Mucosa of rectum (tissue), 2 donors: ENCODE data around the gene XPO6.
A peak's percentile ranks its signal among the peaks of the same experiment; 100 is the strongest.
"Not testable (repeated sequence)": the region's sequence is repeated elsewhere in the genome, so short reads cannot be mapped to it uniquely, and the experiment has no call there.

Experiments used
- H3K27ac ChIP-seq, 2 donors: one replicate each; pipeline ENCODE4 v1.7.0; 2013; ENCODE audit warnings: inconsistent platforms in 2 of 2, low read depth in 2 of 2, low read length in 2 of 2
- H3K27me3 ChIP-seq, 2 donors: one replicate each; pipeline ENCODE4 v1.7.0; 2013; ENCODE audit warnings: low read length in 2 of 2; ENCODE audit not compliant: control insufficient read depth in 2 of 2, insufficient read depth in 2 of 2
- H3K36me3 ChIP-seq, 2 donors: one replicate each; pipeline ENCODE4 v1.7.0; 2013; ENCODE audit warnings: low read length in 2 of 2; ENCODE audit not compliant: control insufficient read depth in 2 of 2, insufficient read depth in 2 of 2
- H3K4me1 ChIP-seq, 2 donors: one replicate each; pipeline ENCODE4 v1.7.0; 2013; ENCODE audit warnings: low read length in 2 of 2, mild to moderate bottlenecking in 1 of 2; ENCODE audit not compliant: control insufficient read depth in 2 of 2, insufficient read depth in 2 of 2
- H3K4me3 ChIP-seq, 2 donors: one replicate each; pipeline ENCODE4 v1.7.0; 2013; ENCODE audit warnings: low read length in 2 of 2
- H3K9ac ChIP-seq, 2 donors: one replicate each; pipeline ENCODE4 v1.7.0; 2013; ENCODE audit warnings: low read length in 2 of 2, low read depth in 1 of 2, mild to moderate bottlenecking in 1 of 2
- H3K9me3 ChIP-seq, 2 donors: one replicate each; pipeline ENCODE4 v1.7.0; 2013; ENCODE audit warnings: low read length in 2 of 2; ENCODE audit not compliant: control insufficient read depth in 2 of 2
- donor health status: healthy.
- donor health status: Normal muscosa, but diverticular disease.

Gene XPO6

DNA sequence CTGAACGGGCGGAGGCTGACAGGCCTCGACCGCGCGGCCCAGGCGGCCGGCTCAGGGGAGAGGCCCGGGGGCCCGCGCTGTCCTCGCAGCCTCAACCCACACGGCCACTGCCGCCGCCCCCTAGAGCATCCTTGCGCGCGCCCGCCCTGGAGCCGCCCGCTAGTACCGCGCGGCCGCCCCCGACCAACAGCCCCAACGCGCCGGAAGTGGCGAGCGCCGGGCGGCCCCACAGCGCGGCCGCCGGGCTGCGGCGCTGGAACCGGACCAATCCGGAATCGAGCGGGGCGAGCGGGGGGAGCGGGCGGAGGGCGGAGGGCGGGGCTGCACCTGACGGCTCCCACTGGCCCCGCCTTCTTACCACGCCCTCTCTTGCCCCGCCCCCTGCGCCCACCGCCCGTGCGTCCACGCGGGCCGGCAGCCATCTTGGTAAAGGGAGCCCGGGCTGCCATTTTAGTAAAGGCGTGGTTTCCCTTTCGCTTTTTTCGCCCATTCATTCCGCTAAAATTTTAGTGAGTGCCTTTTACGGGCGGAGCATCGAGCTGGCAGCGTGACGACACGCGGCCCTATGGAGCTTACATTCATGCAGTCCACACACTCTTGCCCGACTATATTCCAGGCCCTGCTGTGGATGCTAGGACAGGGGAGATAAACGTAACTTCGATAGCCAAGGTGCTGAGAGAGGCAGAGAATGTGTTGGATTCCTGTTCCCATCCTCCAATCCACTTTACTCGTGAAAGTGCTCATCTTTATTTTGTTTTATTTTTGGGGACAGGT lies at the start of gene XPO6:
XPO6 (minus strand) TSS at position 208 of the 774 bp plus-strand sequence. CDS start 597 bp downstream, outside the sequence.
- Histone ChIP-seq H3K36me3 (peaks cover 5 to 9% of the 10 kb centered on the region in 2 donors), H3K4me1 (peaks cover 10 to 11% of the 10 kb centered on the region in 2 donors), H3K9me3 (no peaks in the 10 kb centered on the region), H3K9ac (peak within 1 kb of the TSS; percentile 27 to 84), H3K4me3 (peak within 1 kb of the TSS; percentile 80 to 92), H3K27me3 (no peaks in the 10 kb centered on the region), H3K27ac (peak within 1 kb of the TSS; percentile 75 to 81)

GRCh38 chr16:28260193-28260592 lies 48.4 kb upstream of the XPO6 start:
- peaks cover 5 to 14% of the 10 kb centered on the region in 2 donors for H3K27me3 ChIP-seq
- H3K4me3 ChIP-seq: no peak overlapping the region
- no peaks in the 10 kb centered on the region for H3K4me1 ChIP-seq
- no peaks in the 10 kb centered on the region for H3K9me3 ChIP-seq
- no peak overlapping the region for H3K9ac ChIP-seq
- no peaks in the 10 kb centered on the region for H3K36me3 ChIP-seq
- no peak overlapping the region for H3K27ac ChIP-seq

- H3K4me1 ChIP-seq: no peaks in the 10 kb centered on the region
- no peaks in the 10 kb centered on the region for H3K9me3 ChIP-seq
- H3K9ac ChIP-seq: no peak overlapping the region
- no peak overlapping the region for H3K27ac ChIP-seq
- no peak overlapping the region for H3K4me3 ChIP-seq
- no peaks in the 10 kb centered on the region for H3K36me3 ChIP-seq
- H3K27me3 ChIP-seq: peaks cover 5 to 14% of the 10 kb centered on the region in 2 donors
These were observed 48.0 kb upstream of the XPO6 start for GRCh38 chr16:28259781-28260150.

DNA sequence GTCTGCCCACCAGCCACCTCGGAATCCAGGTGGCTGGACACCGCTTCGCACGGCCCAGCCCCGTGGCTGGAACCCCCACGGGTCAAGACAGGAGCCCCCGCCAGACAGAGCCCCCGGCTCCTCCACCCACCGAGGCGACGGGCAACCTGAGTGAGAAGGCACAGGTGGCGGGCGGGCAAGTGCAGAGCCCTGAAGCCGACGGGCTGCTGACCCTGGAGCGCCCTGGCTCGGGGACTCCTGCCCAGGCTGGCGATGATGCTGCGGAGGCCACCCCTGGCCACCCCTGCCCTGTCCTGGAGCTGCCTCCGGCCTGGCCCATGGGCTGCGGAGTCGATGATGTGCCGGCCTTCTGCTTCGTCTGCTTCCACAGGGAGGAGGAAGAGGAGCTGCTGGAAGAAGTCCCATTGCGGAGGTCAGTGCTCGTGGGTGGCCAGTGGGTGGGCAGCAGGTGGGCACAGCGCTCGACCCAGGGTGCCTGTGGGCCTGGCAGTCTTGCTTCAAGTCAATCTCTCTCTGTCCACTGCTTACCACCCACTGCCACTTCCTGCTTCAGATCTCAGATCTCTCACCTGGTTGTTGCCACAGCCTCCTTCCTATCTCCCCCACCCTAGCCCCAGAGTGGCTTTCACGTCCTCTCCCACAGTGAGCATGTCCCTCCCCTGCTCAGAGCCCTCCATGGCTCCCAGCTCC lies 47.5 kb upstream of the XPO6 start:
- H3K9ac ChIP-seq: no peak overlapping the region
- H3K27me3 ChIP-seq: peaks cover 5 to 14% of the 10 kb centered on the region in 2 donors
- no peak overlapping the region for H3K4me3 ChIP-seq
- no peak overlapping the region for H3K27ac ChIP-seq
- no peaks in the 10 kb centered on the region for H3K9me3 ChIP-seq
- no peaks in the 10 kb centered on the region for H3K36me3 ChIP-seq
- H3K4me1 ChIP-seq: no peaks in the 10 kb centered on the region

DNA sequence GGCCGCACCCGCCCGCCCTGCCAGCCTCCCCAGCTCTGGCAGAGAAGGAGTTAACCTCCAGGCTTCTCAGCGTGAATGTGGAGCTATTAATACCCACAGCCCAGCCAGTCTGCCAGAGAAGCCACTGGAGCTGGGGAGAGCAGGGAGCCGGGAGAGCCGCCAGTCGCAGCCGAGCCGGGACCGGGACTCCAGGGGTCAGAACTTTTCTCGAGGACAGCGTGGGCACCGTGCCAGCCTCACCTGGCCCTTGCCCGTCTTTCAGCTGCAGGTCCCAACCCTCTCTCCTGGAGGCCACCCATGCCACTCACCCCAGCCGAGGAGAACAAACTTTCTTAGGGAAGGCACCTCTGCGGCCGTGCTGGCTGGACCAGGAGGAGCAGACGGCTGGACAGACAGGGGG lies 46.8 kb upstream of the XPO6 start:
- no peaks in the 10 kb centered on the region for H3K4me1 ChIP-seq
- no peaks in the 10 kb centered on the region for H3K36me3 ChIP-seq
- no peaks in the 10 kb centered on the region for H3K9me3 ChIP-seq
- H3K9ac ChIP-seq: no peak overlapping the region
- no peak overlapping the region for H3K4me3 ChIP-seq
- H3K27me3 ChIP-seq: peaks cover 5 to 14% of the 10 kb centered on the region in 2 donors
- H3K27ac ChIP-seq: no peak overlapping the region

DNA sequence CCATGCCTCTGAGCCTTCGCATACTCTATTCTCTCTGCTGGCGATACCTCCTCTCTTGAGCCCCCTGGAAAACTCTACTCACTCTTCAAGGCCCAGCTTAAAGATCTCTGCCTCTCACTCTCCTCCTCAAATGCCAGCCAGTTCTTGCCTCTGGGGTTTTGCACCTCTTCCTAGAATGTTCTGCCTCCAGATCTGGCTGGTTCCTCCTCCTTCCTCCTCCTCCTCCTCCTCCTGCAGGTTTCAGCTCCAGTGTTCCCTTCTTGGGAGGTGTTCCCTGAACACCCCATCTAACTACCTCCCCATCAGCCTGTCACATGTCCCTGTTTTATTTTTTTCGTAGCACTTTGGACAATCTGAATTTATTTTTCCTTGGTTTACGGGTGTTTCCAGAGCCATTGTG lies 45.5 kb upstream of the XPO6 start:
- peaks cover 5 to 14% of the 10 kb centered on the region in 2 donors for H3K27me3 ChIP-seq
- no peaks in the 10 kb centered on the region for H3K4me1 ChIP-seq
- no peak overlapping the region for H3K4me3 ChIP-seq
- no peaks in the 10 kb centered on the region for H3K36me3 ChIP-seq
- no peak overlapping the region for H3K9ac ChIP-seq
- no peak overlapping the region for H3K27ac ChIP-seq
- no peaks in the 10 kb centered on the region for H3K9me3 ChIP-seq

GRCh38 chr16:28255838-28256237 lies 44.1 kb upstream of the XPO6 start:
- H3K27me3 ChIP-seq: peaks cover 2 to 12% of the 10 kb centered on the region in 2 donors
- no peaks in the 10 kb centered on the region for H3K36me3 ChIP-seq
- no peak overlapping the region for H3K27ac ChIP-seq
- no peaks in the 10 kb centered on the region for H3K4me1 ChIP-seq
- H3K4me3 ChIP-seq: no peak overlapping the region
- H3K9ac ChIP-seq: no peak overlapping the region
- H3K9me3 ChIP-seq: no peaks in the 10 kb centered on the region

GRCh38 chr16:28254158-28254557 lies 42.4 kb upstream of the XPO6 start:
- Histone ChIP-seq H3K36me3 (no peaks in the 10 kb centered on the region), H3K27ac (no peak overlapping the region)

GRCh38 chr16:28250999-28251398 lies 39.2 kb upstream of the XPO6 start:
- H3K27ac ChIP-seq: no peak overlapping the region
- H3K27me3 ChIP-seq: no peaks in the 10 kb centered on the region
- no peaks in the 10 kb centered on the region for H3K9me3 ChIP-seq
- no peaks in the 10 kb centered on the region for H3K36me3 ChIP-seq
- H3K4me1 ChIP-seq: no peaks in the 10 kb centered on the region
- no peak overlapping the region for H3K4me3 ChIP-seq
- H3K9ac ChIP-seq: no peak overlapping the region

More at GRCh38 chr16:28254158-28254557, 42.4 kb upstream of the XPO6 start:
- Histone ChIP-seq H3K4me1 (no peaks in the 10 kb centered on the region), H3K9me3 (no peaks in the 10 kb centered on the region), H3K9ac (no peak overlapping the region), H3K4me3 (no peak overlapping the region), H3K27me3 (peaks cover 2 to 10% of the 10 kb centered on the region in 2 donors)

DNA sequence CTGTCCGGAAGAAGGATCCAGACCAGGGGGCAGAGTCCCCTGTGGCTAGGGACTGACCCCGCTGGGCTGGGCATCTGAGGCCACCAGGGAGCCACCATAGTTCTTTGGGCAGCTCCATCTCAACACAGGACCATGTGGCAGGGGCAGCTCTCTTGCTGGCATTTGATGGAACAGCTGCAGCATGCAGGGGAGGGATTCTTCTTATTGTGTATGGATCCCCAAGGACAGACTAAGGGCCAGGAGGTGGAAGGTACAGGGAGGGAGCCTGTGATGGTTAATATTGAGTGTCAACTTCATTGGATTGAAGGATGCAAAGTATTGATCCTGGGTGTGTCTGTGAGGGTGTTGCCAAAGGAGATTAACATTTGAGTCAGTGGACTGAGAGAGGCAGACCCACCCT lies 37.7 kb upstream of the XPO6 start:
- H3K9ac ChIP-seq, H3K9me3 ChIP-seq, H3K27me3 ChIP-seq, H3K4me3 ChIP-seq, H3K4me1 ChIP-seq, H3K36me3 ChIP-seq, H3K27ac ChIP-seq: not testable (repeated sequence)
